T-cell (primary cell): ENCODE results near the gene SLU7. TPM values are rescaled to one million over a fixed set of nuclear protein-coding genes. Genes with fewer than 3 reads are reported as not detected.

Experiments
- total RNA-seq, 35 experiments: library from RNA in 6 of 35; stranded (reverse) in 6 of 35; fragments of 120-200 nt in 1 of 35; gene quantifications; one replicate each; pipeline versions ENCODE4 v1.2.1 to v1.2.4 and lab custom pipeline; 2013 to 2026

Gene SLU7
- total RNA-seq, 5 donors from 2014 or later (not counting 1 experiment from before 2014, with no cell fraction given), result 64.9 to 76.8 (median 75.2) TPM

Other genes starting within 250 kb of the SLU7 start
- gene FABP6, start 189.6 kb downstream of the SLU7 start, total RNA-seq, result not detected
- under 1 TPM in 3 of 5 donors, not detected in 2; 0.33 to 0.41 (median 0.35) TPM for gene CCNJL, start 106.5 kb downstream of the SLU7 start, total RNA-seq
- not detected for gene C1QTNF2, start 48.5 kb downstream of the SLU7 start, total RNA-seq
- gene FAM200C, start 19.0 kb downstream of the SLU7 start, total RNA-seq, result under 1 TPM in 4 of 5 donors, not detected in 1; 0.12 to 0.76 (median 0.58) TPM
- 10 to 100 TPM in 2 of 5 donors, 1 to 10 TPM in 3; 6.6 to 16.5 (median 8.8) TPM for gene PTTG1, start 2.8 kb upstream of the SLU7 start, total RNA-seq